ENCODE measurements around the gene ILRUN.
"Not testable (repeated sequence)": the region's sequence is repeated elsewhere in the genome, so short reads cannot be mapped to it uniquely, and the experiment has no call there.

Gene ILRUN

GRCh38 chr6:34731393-34732060 is 35.0 kb upstream of the ILRUN start:
- no peak overlapping the region for H3K4me3 ChIP-seq (ENCODE audit: low read depth, low read length)
- no peak for DNase-seq (ENCODE audit: low read depth)
- no peak for TF ChIP-seq CTCF (IDR thresholded peaks at IDR 0.05; ENCODE audit: control insufficient read depth, extremely low read depth, insufficient read depth)

- DNase-seq (ENCODE audit: low read depth) = no peak
- H3K4me3 ChIP-seq (ENCODE audit: low read depth, low read length) = no peak overlapping the region
- TF ChIP-seq CTCF (IDR thresholded peaks at IDR 0.05; ENCODE audit: control insufficient read depth, extremely low read depth, insufficient read depth) = no peak
Measured at GRCh38 chr6:34729631-34730470, 33.3 kb upstream of the ILRUN start.

GRCh38 chr6:34726055-34726454 is 29.5 kb upstream of the ILRUN start:
- TF ChIP-seq CTCF (IDR thresholded peaks at IDR 0.05; ENCODE audit: control insufficient read depth, extremely low read depth, insufficient read depth) = no peak
- DNase-seq (ENCODE audit: low read depth) = no peak
- no peak overlapping the region for H3K4me3 ChIP-seq (ENCODE audit: low read depth, low read length)

GRCh38 chr6:34723203-34723602 is 26.6 kb upstream of the ILRUN start:
- no peak overlapping the region for H3K4me3 ChIP-seq (ENCODE audit: low read depth, low read length)
- TF ChIP-seq CTCF (IDR thresholded peaks at IDR 0.05; ENCODE audit: control insufficient read depth, extremely low read depth, insufficient read depth) = no peak
- no peak for DNase-seq (ENCODE audit: low read depth)

GRCh38 chr6:34722451-34722850 is 25.9 kb upstream of the ILRUN start:
- H3K4me3 ChIP-seq (ENCODE audit: low read depth, low read length) = no peak overlapping the region
- TF ChIP-seq CTCF (IDR thresholded peaks at IDR 0.05; ENCODE audit: control insufficient read depth, extremely low read depth, insufficient read depth) = no peak
- DNase-seq (ENCODE audit: low read depth) = no peak

GRCh38 chr6:34720160-34720559 is 23.6 kb upstream of the ILRUN start:
- not testable (repeated sequence) for DNase-seq (ENCODE audit: low read depth); H3K4me3 ChIP-seq (ENCODE audit: low read depth, low read length)

GRCh38 chr6:34719646-34720045 is 23.1 kb upstream of the ILRUN start:
- DNase-seq (ENCODE audit: low read depth); H3K4me3 ChIP-seq (ENCODE audit: low read depth, low read length): not testable (repeated sequence)

GRCh38 chr6:34718976-34719375 is 22.4 kb upstream of the ILRUN start:
- TF ChIP-seq CTCF (IDR thresholded peaks at IDR 0.05; ENCODE audit: control insufficient read depth, extremely low read depth, insufficient read depth) = no peak
- DNase-seq (ENCODE audit: low read depth) = no peak
- H3K4me3 ChIP-seq (ENCODE audit: low read depth, low read length) = no peak overlapping the region

Measured in LNCaP clone FGC (cell line).